Measurements from ENCODE around the gene DPYSL5.
A peak's percentile ranks its signal among the peaks of the same experiment; 100 is the strongest.

DPYSL5 gene

DNA sequence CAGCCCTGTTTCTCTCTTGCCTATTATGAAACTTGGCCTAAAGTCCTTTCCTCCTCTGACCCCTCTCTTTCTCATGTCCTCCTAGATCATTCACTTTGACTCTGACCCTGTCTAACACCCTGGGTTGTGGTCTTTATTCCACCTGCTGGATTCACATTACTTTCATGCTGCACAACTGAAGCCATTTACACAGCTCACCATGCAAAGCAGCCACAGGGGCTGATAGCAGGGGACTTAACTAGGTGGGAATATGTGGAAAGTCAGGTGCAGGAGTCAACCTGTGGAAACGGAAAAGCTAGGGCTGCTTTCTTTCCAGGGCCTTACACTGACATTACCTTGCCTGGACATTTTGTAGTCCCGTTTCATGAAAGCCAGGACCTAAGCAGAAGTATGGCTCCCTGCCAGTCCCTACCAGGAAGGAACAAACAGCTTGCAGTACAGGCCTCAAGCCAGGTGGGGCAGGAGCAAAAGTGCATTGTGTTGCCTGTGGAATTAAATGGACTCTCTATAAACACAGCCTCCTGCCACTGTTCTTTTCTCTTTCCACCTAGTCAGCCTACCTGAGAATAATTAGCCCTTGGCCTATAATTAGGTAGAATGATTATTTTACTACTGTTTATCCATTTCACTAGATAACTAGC is 134.3 kb downstream of the DPYSL5 start:
- peak overlapping the region; percentile 24; the same call in 1 of the 2 replicates for H2AFZ ChIP-seq (ENCODE audit: low read length)

DNA sequence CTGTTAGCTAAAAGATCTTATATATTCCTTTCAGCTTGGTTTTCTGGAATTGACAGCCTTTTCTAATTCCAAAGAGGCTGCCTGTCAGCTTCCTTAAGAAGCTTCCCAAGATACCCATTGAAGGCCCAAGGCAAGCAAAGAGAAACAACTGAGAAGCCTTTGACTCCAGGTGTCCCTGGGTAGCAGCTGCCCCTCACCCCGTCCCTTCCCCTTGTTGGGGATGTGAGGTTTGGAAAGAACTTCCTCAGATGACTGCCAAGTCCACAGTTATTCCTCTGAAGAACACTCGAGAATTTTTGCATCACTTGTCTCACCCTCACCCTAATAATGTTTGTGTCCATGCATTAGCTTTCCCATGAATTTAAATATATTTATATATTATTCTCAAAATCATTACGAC is 135.8 kb downstream of the DPYSL5 start:
- no peaks in the 10 kb centered on the region for H3F3A ChIP-seq (ENCODE audit: low read depth)
- H3K27me3 ChIP-seq (ENCODE audit: insufficient read depth, low read length, poor library complexity, severe bottlenecking): peaks cover 4% of the 10 kb centered on the region
- no peaks in the 10 kb centered on the region for H3K79me2 ChIP-seq (ENCODE audit: insufficient read depth, low read length)
- no peak overlapping the region for H3K4me3 ChIP-seq (ENCODE audit: low read length, poor library complexity, severe bottlenecking)
- no peak overlapping the region for H3K9ac ChIP-seq (ENCODE audit: low read depth, low read length, poor library complexity, severe bottlenecking)
- H3K36me3 ChIP-seq (ENCODE audit: insufficient read depth, low read length): no peaks in the 10 kb centered on the region
- no peaks in the 10 kb centered on the region for H4K20me1 ChIP-seq (ENCODE audit: insufficient read depth, low read length, poor library complexity, severe bottlenecking)
- TF ChIP-seq CTCF (conservative IDR thresholded peaks at IDR 0.05; ENCODE audit: low read length) (no peak), EZH2phosphoT487 (IDR thresholded peaks at IDR 0.05; ENCODE audit: borderline replicate concordance) (no peak)
- no peak overlapping the region for H2AFZ ChIP-seq (ENCODE audit: low read length)
- no peak overlapping the region for H3K4me2 ChIP-seq (ENCODE audit: low read depth, low read length, poor library complexity, severe bottlenecking)
- no peaks in the 10 kb centered on the region for H3K4me1 ChIP-seq (ENCODE audit: insufficient read depth, low read length, poor library complexity, severe bottlenecking)
- no peaks in the 10 kb centered on the region for H3K9me3 ChIP-seq (ENCODE audit: insufficient read depth, low read depth, low read length)
- no peaks in the 10 kb centered on the region for H3K9me2 ChIP-seq (replicated peaks; ENCODE audit: low read depth, low read length)

More for the DNA sequence above, 134.3 kb downstream of the DPYSL5 start:
- H4K20me1 ChIP-seq (ENCODE audit: insufficient read depth, low read length, poor library complexity, severe bottlenecking): no peaks in the 10 kb centered on the region
- H3F3A ChIP-seq (ENCODE audit: low read depth): no peaks in the 10 kb centered on the region
- H3K9ac ChIP-seq (ENCODE audit: low read depth, low read length, poor library complexity, severe bottlenecking): no peak overlapping the region
- no peaks in the 10 kb centered on the region for H3K27me3 ChIP-seq (ENCODE audit: insufficient read depth, low read length, poor library complexity, severe bottlenecking)
- no peaks in the 10 kb centered on the region for H3K9me3 ChIP-seq (ENCODE audit: insufficient read depth, low read depth, low read length)
- H3K4me2 ChIP-seq (ENCODE audit: low read depth, low read length, poor library complexity, severe bottlenecking): no peak overlapping the region
- H3K4me1 ChIP-seq (ENCODE audit: insufficient read depth, low read length, poor library complexity, severe bottlenecking): no peaks in the 10 kb centered on the region
- no peaks in the 10 kb centered on the region for H3K9me2 ChIP-seq (replicated peaks; ENCODE audit: low read depth, low read length)
- TF ChIP-seq CTCF (conservative IDR thresholded peaks at IDR 0.05; ENCODE audit: low read length): peak; percentile 55
- no peak for TF ChIP-seq EZH2phosphoT487 (IDR thresholded peaks at IDR 0.05; ENCODE audit: borderline replicate concordance)
- H3K4me3 ChIP-seq (ENCODE audit: low read length, poor library complexity, severe bottlenecking): no peak overlapping the region
- no peaks in the 10 kb centered on the region for H3K79me2 ChIP-seq (ENCODE audit: insufficient read depth, low read length)
- no peaks in the 10 kb centered on the region for H3K36me3 ChIP-seq (ENCODE audit: insufficient read depth, low read length)

DNA sequence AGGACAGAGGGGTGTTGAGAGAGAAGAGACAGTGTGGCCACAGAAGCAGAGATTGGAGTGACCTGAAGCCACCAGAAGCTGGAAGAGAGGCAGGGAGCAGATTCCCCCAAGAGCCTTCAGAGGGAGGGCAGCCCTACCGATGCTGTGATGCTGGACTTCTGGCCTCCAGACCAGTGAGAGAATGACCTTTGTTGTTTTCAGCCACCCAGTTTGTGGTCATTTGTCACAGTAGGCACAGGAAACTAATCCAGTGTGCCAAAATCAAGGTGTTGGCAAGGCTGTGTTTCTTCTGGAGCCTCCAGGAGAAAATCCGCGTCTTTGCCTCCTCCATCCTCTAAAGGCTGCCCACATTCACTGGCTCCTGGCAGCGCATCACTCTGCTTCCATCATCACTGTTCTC is 137.9 kb downstream of the DPYSL5 start:
- H3K36me3 ChIP-seq (ENCODE audit: insufficient read depth, low read length): no peaks in the 10 kb centered on the region
- H3K9me2 ChIP-seq (replicated peaks; ENCODE audit: low read depth, low read length): no peaks in the 10 kb centered on the region
- no peaks in the 10 kb centered on the region for H3K9me3 ChIP-seq (ENCODE audit: insufficient read depth, low read depth, low read length)
- no peak overlapping the region for H2AFZ ChIP-seq (ENCODE audit: low read length)
- H3F3A ChIP-seq (ENCODE audit: low read depth): no peaks in the 10 kb centered on the region
- peaks cover 4% of the 10 kb centered on the region for H3K27me3 ChIP-seq (ENCODE audit: insufficient read depth, low read length, poor library complexity, severe bottlenecking)
- H3K4me3 ChIP-seq (ENCODE audit: low read length, poor library complexity, severe bottlenecking): no peak overlapping the region
- H3K4me1 ChIP-seq (ENCODE audit: insufficient read depth, low read length, poor library complexity, severe bottlenecking): no peaks in the 10 kb centered on the region
- H4K20me1 ChIP-seq (ENCODE audit: insufficient read depth, low read length, poor library complexity, severe bottlenecking): no peaks in the 10 kb centered on the region
- TF ChIP-seq EZH2phosphoT487 (IDR thresholded peaks at IDR 0.05; ENCODE audit: borderline replicate concordance): no peak
- no peak for TF ChIP-seq CTCF (conservative IDR thresholded peaks at IDR 0.05; ENCODE audit: low read length)
- no peak overlapping the region for H3K4me2 ChIP-seq (ENCODE audit: low read depth, low read length, poor library complexity, severe bottlenecking)
- no peaks in the 10 kb centered on the region for H3K79me2 ChIP-seq (ENCODE audit: insufficient read depth, low read length)
- no peak overlapping the region for H3K9ac ChIP-seq (ENCODE audit: low read depth, low read length, poor library complexity, severe bottlenecking)
